Adrenal gland (tissue), 5 donors: ENCODE results near the gene LRTM1.

Source experiments
- CTCF ChIP-seq, 6 experiments: fragments of 450-650 bp in 4 of 6; fragments of 200-600 bp in 2 of 6; sonication (generic) in 1 of 6; IDR thresholded peaks; 1 replicate in 5 of 6; 2 replicates in 1 of 6; pipeline versions ENCODE4 v1.5.1 to v1.8.0; 2016 to 2021; ENCODE audit warnings: antibody characterized with exemption in 6 of 6, mild to moderate bottlenecking in 2 of 6, moderate library complexity in 1 of 6
- POLR2A ChIP-seq, 2 donors: fragments of 450-650 bp; IDR thresholded peaks; one replicate each; pipeline ENCODE4 v1.6.1; 2017; ENCODE audit warnings: antibody characterized with exemption in 2 of 2, mild to moderate bottlenecking in 2 of 2, moderate library complexity in 1 of 2
- donor health status: DM: no; HTN: no; CAD: no.

- no peak for TF ChIP-seq POLR2A (IDR thresholded peaks at IDR 0.05)
- TF ChIP-seq CTCF (IDR thresholded peaks at IDR 0.05): no peak
Measured at GRCh38 chr3:54888162-54888561, 39.7 kb downstream of the LRTM1 start.
